ENCODE results near the gene AQP1. TPM values are rescaled to one million over a fixed set of nuclear protein-coding genes. Genes with fewer than 3 reads are reported as not detected.

Gene AQP1
- total RNA-seq, 3 donors from 2014 or later: 43.0 to 89.6 (median 48.1) TPM

- no peak for ATAC-seq
- intact Hi-C loops (cut with DNase I, micrococcal nuclease): no loop called here
- Histone ChIP-seq H3K4me3 (no peak overlapping the region), H3K4me1 (ENCODE audit: low read depth) (peaks cover 14% of the 10 kb centered on the region), H3K36me3 (ENCODE audit: low read depth) (no peaks in the 10 kb centered on the region), H3K9me3 (no peaks in the 10 kb centered on the region)
- no peak for TF ChIP-seq CTCF (IDR thresholded peaks at IDR 0.05)
- no peak for DNase-seq
Observed at GRCh38 chr7:30914596-30914995, 2.9 kb downstream of the AQP1 start.

DNA sequence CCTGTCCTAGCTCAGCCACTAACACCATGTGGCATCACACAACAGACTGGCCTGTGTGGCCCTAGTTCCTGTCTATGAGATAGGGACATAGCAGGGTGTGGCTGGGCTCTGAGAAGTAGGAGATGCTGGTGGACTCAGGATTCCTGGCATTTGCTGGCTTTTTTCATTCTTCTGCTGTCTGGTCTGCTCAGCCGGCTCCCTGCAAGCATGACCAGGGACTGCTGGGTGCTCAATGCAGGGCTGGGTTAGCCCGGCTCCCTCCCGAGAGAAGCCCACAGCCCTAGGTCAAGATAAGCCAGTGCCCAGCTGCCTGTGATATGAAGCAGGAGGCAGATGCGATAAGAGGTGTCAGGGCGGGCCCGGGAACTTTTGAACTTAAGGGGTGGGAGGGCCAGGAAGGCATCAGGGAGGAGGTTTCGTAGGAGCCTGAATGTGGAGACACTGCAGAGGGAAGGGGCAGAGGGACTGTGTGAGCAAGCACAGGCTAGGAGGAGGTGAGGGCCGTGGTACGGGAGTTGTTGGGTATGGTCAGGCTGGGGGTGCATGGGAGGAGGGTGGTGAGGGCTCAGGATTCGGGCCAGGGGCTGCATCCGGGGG, 3.5 kb downstream of the AQP1 start:
- Histone ChIP-seq H3K4me3 (no peak overlapping the region), H3K4me1 (ENCODE audit: low read depth) (peaks cover 16% of the 10 kb centered on the region), H3K9me3 (no peaks in the 10 kb centered on the region), H3K36me3 (ENCODE audit: low read depth) (no peaks in the 10 kb centered on the region)
- intact Hi-C loops (cut with DNase I, micrococcal nuclease): no loop called here
- ATAC-seq (no peak), DNase-seq (peak in 1 of 3 donors; percentile 50)
- no peak for TF ChIP-seq CTCF (IDR thresholded peaks at IDR 0.05)

DNA sequence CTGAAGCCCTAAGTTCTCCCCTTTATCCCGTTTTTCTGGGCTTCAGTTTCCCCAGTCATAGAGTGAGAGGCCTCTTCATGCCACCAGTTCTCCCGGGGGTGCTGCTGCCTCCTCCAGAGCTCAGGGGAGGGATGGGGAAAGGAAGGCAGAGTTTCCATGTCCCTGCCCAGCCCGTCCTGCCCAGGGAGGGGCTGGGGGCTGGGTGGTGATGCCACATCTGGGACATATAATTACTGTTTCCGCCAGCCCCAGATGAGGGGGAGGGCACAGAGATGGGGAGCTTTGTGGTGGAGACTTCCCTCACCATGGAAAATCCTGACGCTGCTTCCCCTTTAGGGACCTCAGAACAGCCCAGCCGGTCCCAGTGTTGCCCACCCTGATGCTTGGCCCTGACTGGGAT, 4.1 kb downstream of the AQP1 start:
- intact Hi-C loops (cut with DNase I, micrococcal nuclease): no loop called here
- Histone ChIP-seq H3K4me3 (no peak overlapping the region), H3K4me1 (ENCODE audit: low read depth) (peaks cover 16% of the 10 kb centered on the region), H3K36me3 (ENCODE audit: low read depth) (no peaks in the 10 kb centered on the region), H3K9me3 (no peaks in the 10 kb centered on the region)
- DNase-seq (no peak), ATAC-seq (no peak)
- no peak for TF ChIP-seq CTCF (IDR thresholded peaks at IDR 0.05)

DNA sequence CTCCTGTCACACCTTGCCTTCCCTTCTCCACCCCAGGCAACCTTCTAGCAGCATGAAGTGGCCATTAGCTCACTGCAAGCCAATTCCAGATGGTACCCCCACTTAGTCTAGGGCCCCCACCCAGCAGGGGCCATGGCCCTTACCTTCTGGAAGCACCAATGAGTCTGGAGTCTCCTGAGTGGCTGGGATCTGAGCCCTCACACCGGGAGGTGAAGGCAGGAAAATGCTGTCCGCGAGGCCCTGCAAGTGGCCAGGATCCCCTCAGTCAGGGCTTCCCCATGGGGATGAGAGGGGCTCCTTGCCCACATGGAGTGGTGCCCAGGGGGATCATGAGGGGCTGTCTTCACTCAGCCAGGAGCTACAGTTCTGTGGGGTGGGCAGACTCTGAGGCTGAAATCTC, 4.6 kb downstream of the AQP1 start:
- DNase-seq (no peak), ATAC-seq (no peak)
- TF ChIP-seq CTCF (IDR thresholded peaks at IDR 0.05): no peak
- H3K4me1 ChIP-seq (ENCODE audit: low read depth): peaks cover 12% of the 10 kb centered on the region
- no peaks in the 10 kb centered on the region for H3K36me3 ChIP-seq (ENCODE audit: low read depth)
- intact Hi-C loops (cut with DNase I, micrococcal nuclease): no loop called here
- H3K9me3 ChIP-seq: no peaks in the 10 kb centered on the region
- no peak overlapping the region for H3K4me3 ChIP-seq

GRCh38 chr7:30916767-30917166, 5.1 kb downstream of the AQP1 start:
- intact Hi-C loops (cut with DNase I, micrococcal nuclease): no loop called here
- H3K36me3 ChIP-seq (ENCODE audit: low read depth): no peaks in the 10 kb centered on the region
- no peak overlapping the region for H3K4me3 ChIP-seq
- H3K9me3 ChIP-seq: no peaks in the 10 kb centered on the region
- peak in 1 of 3 donors; percentile 9 for DNase-seq
- peaks cover 11% of the 10 kb centered on the region for H3K4me1 ChIP-seq (ENCODE audit: low read depth)
- no peak for ATAC-seq
- TF ChIP-seq CTCF (IDR thresholded peaks at IDR 0.05): no peak
